Tibial nerve (tissue), 4 donors: ENCODE measurements around the gene PTPRCAP. TPM values are rescaled to one million over a fixed set of nuclear protein-coding genes. Genes with fewer than 3 reads are reported as not detected.
A peak's percentile ranks its signal among the peaks of the same experiment; 100 is the strongest.

ENCODE experiments used
- DNase-seq, 2 donors: peaks; one replicate each; pipeline ENCODE4 v3.0.0-alpha.2; 2019; ENCODE audit warnings: low spot score in 2 of 2
- H3K27ac ChIP-seq, 4 donors: fragments of 200-600 bp; sonication (generic) in 3 of 4; one replicate each; pipeline ENCODE4 v1.5.1; 2017 to 2019; ENCODE audit warnings: mild to moderate bottlenecking in 1 of 4
- H3K27me3 ChIP-seq, 2 donors: fragments of 200-600 bp; sonication (generic) in 1 of 2; one replicate each; pipeline versions ENCODE4 v1.5.1 to v1.6.0; 2017 to 2019
- H3K36me3 ChIP-seq, 3 donors: fragments of 200-600 bp; sonication (generic); one replicate each; pipeline ENCODE4 v1.5.1; 2018 to 2019
- H3K4me1 ChIP-seq, 4 donors: fragments of 200-600 bp; sonication (generic) in 3 of 4; one replicate each; pipeline ENCODE4 v1.5.1; 2017 to 2019
- H3K4me3 ChIP-seq, 4 donors: fragments of 200-600 bp; sonication (generic) in 3 of 4; one replicate each; pipeline ENCODE4 v1.5.1; 2017 to 2019; ENCODE audit warnings: mild to moderate bottlenecking in 1 of 4, moderate library complexity in 1 of 4
- H3K9me3 ChIP-seq, 4 donors: fragments of 200-600 bp; sonication (generic) in 3 of 4; one replicate each; pipeline ENCODE4 v1.5.1; 2017 to 2019
- EP300 ChIP-seq, 2 donors: sonication (generic); formaldehyde crosslinking; IDR thresholded peaks; one replicate each; pipeline ENCODE4 v1.6.1; 2017; ENCODE audit warnings: antibody characterized with exemption in 2 of 2, mild to moderate bottlenecking in 1 of 2
- POLR2A ChIP-seq, 2 donors: fragments of 450-650 bp; IDR thresholded peaks; one replicate each; pipeline ENCODE4 v1.6.1; 2017; ENCODE audit warnings: antibody characterized with exemption in 2 of 2, mild to moderate bottlenecking in 2 of 2, moderate library complexity in 2 of 2
- WGBS, 2 donors: methylation state at CpG; one replicate each; pipeline ENCODE4 v1.1.5; 2018; 5-methylcytosine and 5-hydroxymethylcytosine counted together
- total RNA-seq, 4 donors: library from RNA; depleted of rRNA; stranded (reverse); fragments of >200 nt; gene quantifications; one replicate each; pipeline ENCODE4 v1.1.0, GENCODE V29; 2016
- TF ChIP-seq, protein P1 (sequence below), 5 experiments: fragments of 200-600 bp in 3 of 5; fragments of 450-650 bp in 2 of 5; sonication (generic) in 3 of 5; IDR thresholded peaks; one replicate each; pipeline ENCODE4 v1.5.1; 2016 to 2019; ENCODE audit warnings: antibody characterized with exemption in 5 of 5, mild to moderate bottlenecking in 3 of 5, moderate library complexity in 2 of 5

Gene PTPRCAP
- total RNA-seq, 4 donors from 2014 or later: 6.9 to 18.0 (median 12.8) TPM

DNA sequence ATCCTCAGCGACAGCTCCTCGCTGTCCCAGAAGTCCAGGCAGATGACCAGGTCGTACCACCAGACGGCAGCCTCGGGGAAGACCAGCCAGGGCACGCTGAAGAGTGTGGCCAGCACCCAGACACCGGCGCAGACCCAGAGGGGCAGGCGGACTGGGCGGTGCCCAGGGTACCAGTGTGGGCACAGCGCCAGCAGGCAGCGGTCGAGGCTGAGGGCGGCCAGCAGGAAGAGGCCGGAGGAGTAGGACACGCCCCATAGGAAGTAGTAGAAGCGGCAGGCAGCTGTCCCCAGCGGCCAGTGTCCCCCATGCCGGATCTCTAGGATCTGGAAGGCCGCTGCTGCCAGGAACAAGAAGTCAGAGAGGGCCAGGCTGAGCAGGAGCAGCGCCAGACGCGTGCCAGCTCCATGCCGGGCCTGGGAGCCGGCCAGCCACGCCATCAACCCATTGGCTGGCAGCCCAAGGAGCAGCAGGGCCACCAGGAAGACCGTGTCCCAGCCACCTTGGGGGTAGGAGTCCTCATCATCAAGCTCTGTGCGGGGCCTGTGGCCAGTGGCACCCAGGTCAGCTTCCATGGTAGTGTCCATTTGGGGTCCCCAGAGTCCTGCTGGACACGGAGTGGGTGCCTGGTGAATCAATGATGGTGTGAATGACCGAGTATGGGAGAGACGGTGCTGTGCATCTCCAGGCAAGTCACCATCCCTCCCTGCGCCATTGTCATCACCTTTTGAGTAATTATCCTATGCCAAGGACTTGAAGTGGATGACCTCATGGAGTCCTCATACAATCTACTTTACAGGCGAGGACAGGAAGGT lies 14.9 kb upstream of the PTPRCAP start, which contains the start of gene GPR152:
Gene GPR152, minus strand, starts transcription at position 589 of the 812 bp plus-strand sequence. Its CDS starts 5 bp downstream, at position 584.
- Histone ChIP-seq H3K4me1 (no peaks in the 10 kb centered on the region), H3K9me3 (no peaks in the 10 kb centered on the region), H3K4me3 (peak within 1 kb of the TSS in 1 of 4 donors; percentile 8), H3K27ac (peak within 1 kb of the TSS in 1 of 4 donors; percentile 27), H3K27me3 (no peaks in the 10 kb centered on the region), H3K36me3 (no peaks in the 10 kb centered on the region)
- TF ChIP-seq POLR2A (IDR thresholded peaks at IDR 0.05): no peak
- TF ChIP-seq, protein P1, sequence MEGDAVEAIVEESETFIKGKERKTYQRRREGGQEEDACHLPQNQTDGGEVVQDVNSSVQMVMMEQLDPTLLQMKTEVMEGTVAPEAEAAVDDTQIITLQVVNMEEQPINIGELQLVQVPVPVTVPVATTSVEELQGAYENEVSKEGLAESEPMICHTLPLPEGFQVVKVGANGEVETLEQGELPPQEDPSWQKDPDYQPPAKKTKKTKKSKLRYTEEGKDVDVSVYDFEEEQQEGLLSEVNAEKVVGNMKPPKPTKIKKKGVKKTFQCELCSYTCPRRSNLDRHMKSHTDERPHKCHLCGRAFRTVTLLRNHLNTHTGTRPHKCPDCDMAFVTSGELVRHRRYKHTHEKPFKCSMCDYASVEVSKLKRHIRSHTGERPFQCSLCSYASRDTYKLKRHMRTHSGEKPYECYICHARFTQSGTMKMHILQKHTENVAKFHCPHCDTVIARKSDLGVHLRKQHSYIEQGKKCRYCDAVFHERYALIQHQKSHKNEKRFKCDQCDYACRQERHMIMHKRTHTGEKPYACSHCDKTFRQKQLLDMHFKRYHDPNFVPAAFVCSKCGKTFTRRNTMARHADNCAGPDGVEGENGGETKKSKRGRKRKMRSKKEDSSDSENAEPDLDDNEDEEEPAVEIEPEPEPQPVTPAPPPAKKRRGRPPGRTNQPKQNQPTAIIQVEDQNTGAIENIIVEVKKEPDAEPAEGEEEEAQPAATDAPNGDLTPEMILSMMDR (IDR thresholded peaks at IDR 0.05): no peak
- no peak for TF ChIP-seq EP300 (IDR thresholded peaks at IDR 0.05)
- DNase-seq: no peak
- WGBS, 2 donors: 79 to 81% methylated on average over 20 to 33 of the region's 33 CpGs

DNA sequence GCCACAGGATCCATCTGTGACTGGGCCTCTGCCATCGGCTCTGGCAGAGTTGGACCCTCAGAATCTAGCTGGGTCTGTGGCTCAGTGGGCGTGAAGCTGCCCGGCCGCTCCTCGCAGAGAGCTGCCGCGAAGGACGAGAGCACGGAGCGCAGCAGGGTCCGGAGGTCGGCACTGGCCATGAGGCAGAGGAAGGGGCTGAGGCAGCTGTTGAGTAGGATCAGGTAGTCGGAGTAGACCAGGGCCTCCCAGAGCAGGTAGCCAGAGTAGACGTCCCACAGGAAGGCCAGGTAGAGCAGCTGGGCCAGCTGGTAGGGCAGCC lies 14.1 kb upstream of the PTPRCAP start:
- Histone ChIP-seq H3K4me1 (no peaks in the 10 kb centered on the region), H3K27me3 (no peaks in the 10 kb centered on the region), H3K27ac (no peak overlapping the region), H3K9me3 (no peaks in the 10 kb centered on the region), H3K36me3 (no peaks in the 10 kb centered on the region), H3K4me3 (no peak overlapping the region)
- TF ChIP-seq, protein P1 (IDR thresholded peaks at IDR 0.05): no peak
- TF ChIP-seq POLR2A (IDR thresholded peaks at IDR 0.05) (no peak), EP300 (IDR thresholded peaks at IDR 0.05) (no peak)
- WGBS, 2 donors: 88 to 92% methylated on average over 13 to 14 of the region's 14 CpGs
- no peak for DNase-seq

DNA sequence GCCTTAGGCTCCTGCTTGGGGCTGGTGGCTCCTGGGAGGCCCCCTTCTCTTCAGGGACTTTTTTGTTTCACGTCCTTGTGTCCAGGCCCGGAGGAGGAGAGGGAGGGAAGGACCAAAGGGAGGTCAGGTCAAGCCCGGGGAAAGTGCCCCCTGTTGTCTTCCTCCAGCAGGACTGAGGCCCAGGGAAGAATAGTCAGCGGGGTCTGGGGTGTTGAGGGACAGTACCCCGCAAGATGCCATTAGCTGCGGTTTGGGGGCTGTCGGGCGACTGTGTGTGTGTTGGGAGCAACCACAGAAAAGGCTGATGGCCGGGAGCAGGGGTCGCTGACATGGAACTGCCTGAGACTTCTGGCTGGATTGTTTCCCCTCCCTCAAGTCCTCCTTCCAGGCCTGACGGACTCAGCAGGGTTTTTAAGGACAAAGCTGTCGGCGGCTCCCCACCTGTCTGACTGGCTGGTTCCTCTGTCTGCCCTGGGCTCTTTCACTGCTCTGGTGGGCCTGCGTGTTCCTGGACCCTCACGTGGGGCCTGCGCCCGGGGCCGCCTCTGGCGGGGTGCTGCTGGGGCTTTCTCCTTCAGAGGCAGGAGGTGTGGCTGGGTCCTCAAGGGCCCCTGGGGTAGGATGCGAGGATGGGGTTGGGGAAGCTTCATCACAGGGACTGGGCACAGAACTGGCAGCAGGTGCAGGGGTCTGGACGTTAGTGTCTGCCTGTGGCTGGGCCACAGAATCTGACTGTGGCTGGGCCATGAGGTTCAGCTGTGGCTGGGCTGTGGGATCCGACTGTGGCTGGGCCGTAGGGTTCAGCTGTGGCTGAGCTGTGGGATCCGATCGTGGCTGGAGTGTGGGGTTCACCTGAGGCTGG lies 13.5 kb upstream of the PTPRCAP start:
- Histone ChIP-seq H3K9me3 (no peaks in the 10 kb centered on the region), H3K27ac (no peak overlapping the region), H3K4me3 (no peak overlapping the region), H3K4me1 (peaks cover 0 to 4% (median 0%) of the 10 kb centered on the region in 4 donors), H3K36me3 (no peaks in the 10 kb centered on the region), H3K27me3 (no peaks in the 10 kb centered on the region)
- WGBS, 2 donors: 73 to 82% methylated on average over 18 to 21 of the region's 25 CpGs
- TF ChIP-seq POLR2A (IDR thresholded peaks at IDR 0.05): no peak
- TF ChIP-seq, protein P1 (IDR thresholded peaks at IDR 0.05): no peak
- TF ChIP-seq EP300 (IDR thresholded peaks at IDR 0.05): no peak
- no peak for DNase-seq

DNA sequence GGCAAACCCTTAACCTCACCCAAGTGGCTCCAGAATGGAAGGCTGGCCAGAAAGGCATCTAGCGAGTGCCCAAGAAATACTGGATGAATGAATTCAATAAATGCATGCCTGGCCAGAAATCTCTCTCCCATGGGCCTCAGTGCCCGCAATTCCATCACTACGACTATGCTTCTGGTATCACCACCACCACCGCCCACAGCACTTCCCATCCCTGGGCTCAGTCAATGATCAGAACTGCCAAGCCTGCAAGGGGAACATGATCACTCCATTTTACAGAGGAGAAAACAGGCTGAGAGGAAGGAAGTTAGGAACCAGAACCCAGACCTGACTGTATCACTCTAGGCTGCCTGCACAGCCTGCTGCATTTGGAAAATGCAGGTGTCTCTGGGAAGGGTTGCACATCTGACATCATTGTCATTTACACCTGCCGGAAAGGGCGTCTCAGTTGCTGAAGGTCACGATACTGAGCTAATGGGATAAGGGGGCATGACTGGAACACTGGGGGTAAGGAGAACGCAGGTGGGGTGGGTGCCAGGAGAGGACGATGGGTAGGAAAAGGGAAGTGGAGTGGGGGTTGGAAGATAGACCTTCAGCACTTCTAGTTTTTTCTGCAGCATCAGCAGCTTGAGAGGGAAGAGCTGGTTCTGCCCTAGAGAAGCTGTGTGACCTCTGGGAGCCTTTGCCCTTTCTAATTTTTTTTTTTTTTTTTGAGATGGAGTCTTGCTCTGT lies 11.8 kb upstream of the PTPRCAP start:
- peaks cover 0 to 21% (median 7%) of the 10 kb centered on the region in 4 donors for H3K4me1 ChIP-seq
- no peaks in the 10 kb centered on the region for H3K36me3 ChIP-seq
- TF ChIP-seq, protein P1 (IDR thresholded peaks at IDR 0.05): no peak
- TF ChIP-seq EP300 (IDR thresholded peaks at IDR 0.05) (no peak), POLR2A (IDR thresholded peaks at IDR 0.05) (no peak)
- 71 to 77% methylated on average over 9 of the region's 9 CpGs for WGBS, 2 donors
- H3K4me3 ChIP-seq: no peak overlapping the region
- H3K9me3 ChIP-seq: no peaks in the 10 kb centered on the region
- no peak for DNase-seq
- H3K27ac ChIP-seq: no peak overlapping the region
- no peaks in the 10 kb centered on the region for H3K27me3 ChIP-seq
